Measurements from ENCODE around the gene PRKCA. TPM values are rescaled to one million over a fixed set of nuclear protein-coding genes. Genes with fewer than 3 reads are reported as not detected.

The PRKCA gene
- total RNA-seq, 1 donor from 2014 or later: 29.0 TPM

DNA sequence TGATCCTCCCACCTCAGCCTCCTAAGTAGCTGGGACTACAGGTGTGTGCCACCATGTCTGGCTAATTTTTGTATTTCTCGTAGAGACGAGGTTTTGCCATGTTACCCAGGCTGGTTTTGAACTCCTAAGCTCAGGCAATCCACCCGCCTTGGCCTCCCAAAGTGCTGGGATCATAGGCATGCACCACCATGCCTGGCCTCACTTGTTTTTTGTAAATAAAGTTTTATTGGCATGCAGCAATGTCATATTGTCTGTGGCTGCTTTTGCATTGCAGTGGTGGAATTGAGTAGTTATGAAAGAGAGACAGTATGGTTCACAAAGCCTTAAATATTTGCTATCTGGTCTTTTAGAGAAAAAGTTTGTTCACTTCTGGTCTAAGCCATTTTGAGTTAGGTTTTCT lies 124.7 kb downstream of the PRKCA start:
- Histone ChIP-seq H3K36me3 (no peaks in the 10 kb centered on the region), H3K9me3 (no peaks in the 10 kb centered on the region), H3K27me3 (ENCODE audit: low read depth) (no peaks in the 10 kb centered on the region), H3K27ac (no peak overlapping the region), H3K4me1 (peaks cover 20% of the 10 kb centered on the region), H3K4me3 (no peak overlapping the region)
- intact Hi-C loops (cut with DNase I): no loop called here
- DNase-seq (no peak), ATAC-seq (no peak)
- TF ChIP-seq, protein P1, sequence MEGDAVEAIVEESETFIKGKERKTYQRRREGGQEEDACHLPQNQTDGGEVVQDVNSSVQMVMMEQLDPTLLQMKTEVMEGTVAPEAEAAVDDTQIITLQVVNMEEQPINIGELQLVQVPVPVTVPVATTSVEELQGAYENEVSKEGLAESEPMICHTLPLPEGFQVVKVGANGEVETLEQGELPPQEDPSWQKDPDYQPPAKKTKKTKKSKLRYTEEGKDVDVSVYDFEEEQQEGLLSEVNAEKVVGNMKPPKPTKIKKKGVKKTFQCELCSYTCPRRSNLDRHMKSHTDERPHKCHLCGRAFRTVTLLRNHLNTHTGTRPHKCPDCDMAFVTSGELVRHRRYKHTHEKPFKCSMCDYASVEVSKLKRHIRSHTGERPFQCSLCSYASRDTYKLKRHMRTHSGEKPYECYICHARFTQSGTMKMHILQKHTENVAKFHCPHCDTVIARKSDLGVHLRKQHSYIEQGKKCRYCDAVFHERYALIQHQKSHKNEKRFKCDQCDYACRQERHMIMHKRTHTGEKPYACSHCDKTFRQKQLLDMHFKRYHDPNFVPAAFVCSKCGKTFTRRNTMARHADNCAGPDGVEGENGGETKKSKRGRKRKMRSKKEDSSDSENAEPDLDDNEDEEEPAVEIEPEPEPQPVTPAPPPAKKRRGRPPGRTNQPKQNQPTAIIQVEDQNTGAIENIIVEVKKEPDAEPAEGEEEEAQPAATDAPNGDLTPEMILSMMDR (IDR thresholded peaks at IDR 0.05): no peak

GRCh38 chr17:66429680-66430079 lies 127.3 kb downstream of the PRKCA start:
- TF ChIP-seq, protein P1 (IDR thresholded peaks at IDR 0.05): no peak

GRCh38 chr17:66430846-66431795 lies 128.7 kb downstream of the PRKCA start:
- TF ChIP-seq, protein P1 (IDR thresholded peaks at IDR 0.05): no peak
- DNase-seq (peak; percentile 52), ATAC-seq (peak; percentile 66 to 73)
- H3K27ac ChIP-seq: no peak overlapping the region
- no peaks in the 10 kb centered on the region for H3K27me3 ChIP-seq (ENCODE audit: low read depth)
- H3K9me3 ChIP-seq: no peaks in the 10 kb centered on the region
- H3K4me1 ChIP-seq: peaks cover 32% of the 10 kb centered on the region
- H3K4me3 ChIP-seq: no peak overlapping the region
- H3K36me3 ChIP-seq: no peaks in the 10 kb centered on the region
- intact Hi-C loops (cut with DNase I): no loop called here

More at GRCh38 chr17:66429680-66430079, 127.3 kb downstream of the PRKCA start:
- H3K36me3 ChIP-seq: no peaks in the 10 kb centered on the region
- ATAC-seq: no peak
- no peaks in the 10 kb centered on the region for H3K9me3 ChIP-seq
- intact Hi-C loops (cut with DNase I): no loop called here
- no peaks in the 10 kb centered on the region for H3K27me3 ChIP-seq (ENCODE audit: low read depth)
- H3K4me1 ChIP-seq: peaks cover 32% of the 10 kb centered on the region
- no peak overlapping the region for H3K27ac ChIP-seq
- H3K4me3 ChIP-seq: no peak overlapping the region
- no peak for DNase-seq

DNA sequence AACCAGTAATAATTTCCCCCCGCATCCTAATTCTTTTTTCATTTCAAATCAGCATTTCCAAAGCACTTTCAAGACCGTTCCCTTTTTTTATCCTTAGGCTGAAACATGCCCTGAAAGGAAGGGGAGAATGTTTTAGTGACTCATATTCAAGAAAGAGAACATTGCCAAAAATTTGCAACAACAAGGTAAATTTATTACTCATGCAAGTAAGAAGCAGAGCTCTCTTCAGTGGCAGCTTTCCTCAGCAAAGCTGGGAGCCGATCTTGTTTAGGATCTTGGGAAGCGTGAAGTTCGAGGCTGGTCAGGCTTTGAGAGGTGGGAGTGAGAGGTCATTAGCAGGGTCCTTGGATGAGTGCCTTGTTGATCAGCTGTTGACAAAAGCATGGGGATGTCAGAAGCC lies 129.5 kb downstream of the PRKCA start:
- no peaks in the 10 kb centered on the region for H3K9me3 ChIP-seq
- H3K36me3 ChIP-seq: no peaks in the 10 kb centered on the region
- peaks cover 33% of the 10 kb centered on the region for H3K4me1 ChIP-seq
- H3K27me3 ChIP-seq (ENCODE audit: low read depth): no peaks in the 10 kb centered on the region
- H3K27ac ChIP-seq: peak overlapping the region; percentile 8
- H3K4me3 ChIP-seq: no peak overlapping the region
- ATAC-seq (no peak), DNase-seq (no peak)
- intact Hi-C loops (cut with DNase I): no loop called here
- TF ChIP-seq, protein P1 (IDR thresholded peaks at IDR 0.05): no peak

GRCh38 chr17:66432411-66432957 lies 130.1 kb downstream of the PRKCA start:
- no peak overlapping the region for H3K27ac ChIP-seq
- no peaks in the 10 kb centered on the region for H3K36me3 ChIP-seq
- H3K27me3 ChIP-seq (ENCODE audit: low read depth): no peaks in the 10 kb centered on the region
- ATAC-seq (no peak), DNase-seq (no peak)
- no peak overlapping the region for H3K4me3 ChIP-seq
- intact Hi-C loops (cut with DNase I): no loop called here
- H3K9me3 ChIP-seq: no peaks in the 10 kb centered on the region
- H3K4me1 ChIP-seq: peaks cover 36% of the 10 kb centered on the region
- TF ChIP-seq, protein P1 (IDR thresholded peaks at IDR 0.05): no peak
